ENCODE results near the gene PANK3.
"Not testable (repeated sequence)": the region's sequence is repeated elsewhere in the genome, so short reads cannot be mapped to it uniquely, and the experiment has no call there.

PANK3 gene

DNA sequence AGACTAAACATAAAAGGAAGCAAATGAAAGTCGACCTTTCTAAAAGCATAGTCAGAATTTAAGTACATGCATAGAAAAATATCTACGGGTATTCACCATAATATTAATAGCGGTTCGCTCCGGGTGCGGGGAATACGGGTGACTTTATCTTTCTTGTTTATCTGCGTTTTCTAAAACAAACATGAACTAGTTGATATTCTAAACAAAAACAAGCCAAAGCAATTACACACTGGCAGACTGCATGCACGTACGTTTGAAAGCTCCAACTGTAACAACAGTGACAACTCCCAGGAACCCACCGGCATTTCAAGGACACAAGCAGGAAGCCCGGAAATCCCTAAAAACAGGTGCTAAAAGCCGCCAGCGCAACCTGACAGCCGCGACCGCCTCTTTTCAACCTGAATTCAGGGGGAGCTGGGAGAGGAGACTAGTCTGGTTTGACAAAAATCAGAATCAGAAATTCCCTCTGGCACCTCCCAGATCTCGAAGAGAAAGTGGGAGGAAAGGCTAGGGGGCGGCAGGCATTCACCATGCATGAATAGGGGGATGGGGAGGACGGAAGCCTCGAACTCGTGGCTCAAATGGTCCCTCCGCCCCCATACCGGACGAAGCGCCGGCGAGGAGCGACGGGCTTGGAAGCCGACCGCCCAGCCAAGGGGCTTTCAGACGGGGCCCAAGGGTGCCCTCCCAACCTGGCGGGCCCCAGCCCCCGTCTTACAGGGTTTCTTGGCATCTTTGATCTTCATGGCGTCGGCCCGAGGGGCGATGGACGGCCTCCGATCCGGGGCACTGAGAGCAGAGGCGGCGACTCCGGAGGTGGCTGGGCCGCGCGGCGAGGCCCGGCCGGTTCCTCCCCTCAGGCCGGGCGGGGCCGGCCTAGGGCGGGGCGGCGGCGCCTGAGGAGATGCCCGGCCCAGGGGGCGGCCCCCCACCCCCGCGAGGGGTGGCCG, at the start of gene PANK3:
TSS of gene PANK3 (minus strand) at position 831 of the 950 bp plus-strand sequence. CDS start at position 746, 85 bp downstream.
- peak; percentile 96 for DNase-seq (ENCODE audit: low spot score)

DNA sequence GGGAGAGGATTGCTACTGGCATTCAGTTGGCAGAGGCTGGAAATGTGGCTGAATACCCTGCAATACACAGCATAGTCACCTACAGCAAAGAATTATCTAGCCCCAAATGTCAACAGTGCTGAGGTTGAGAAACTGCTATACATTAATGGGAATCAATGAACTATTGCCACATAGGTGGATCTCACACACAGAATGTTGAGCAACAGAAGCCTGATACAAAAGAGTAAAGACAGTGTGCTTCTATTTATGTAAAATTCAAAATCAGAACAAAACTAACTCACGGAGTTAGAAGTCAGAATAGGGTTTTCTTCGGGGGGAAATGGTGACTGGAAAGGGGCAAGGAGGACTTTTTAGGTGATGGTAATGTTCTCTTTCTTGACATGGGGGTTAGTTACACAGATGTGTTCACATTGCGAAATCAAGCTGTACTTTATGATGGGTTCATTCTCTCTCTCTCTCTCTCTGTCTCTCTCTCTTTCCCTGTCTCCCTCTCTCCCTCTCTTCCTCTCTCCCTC, 45.7 kb upstream of the PANK3 start:
- DNase-seq (ENCODE audit: low spot score) = no peak

DNA sequence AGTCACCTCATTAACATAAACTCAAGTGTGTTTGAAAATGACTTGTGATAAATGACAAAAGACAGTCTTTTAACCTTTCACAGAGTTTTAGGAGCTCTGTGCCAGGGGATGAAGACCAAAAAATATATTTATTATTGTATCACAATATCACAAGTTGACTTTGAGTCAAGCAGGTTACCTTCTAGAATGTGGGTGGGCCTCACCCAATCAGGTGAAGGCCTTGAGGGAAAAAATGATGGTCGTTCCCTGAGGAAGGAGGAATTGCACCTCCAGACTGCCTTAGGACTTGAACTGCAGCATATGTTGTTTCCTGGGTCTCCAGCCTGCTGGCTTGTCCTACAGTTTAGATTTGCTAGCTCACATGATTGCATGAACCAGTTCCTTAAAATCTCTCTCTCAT, 41.6 kb upstream of the PANK3 start:
- no peak for DNase-seq (ENCODE audit: low spot score)

DNA sequence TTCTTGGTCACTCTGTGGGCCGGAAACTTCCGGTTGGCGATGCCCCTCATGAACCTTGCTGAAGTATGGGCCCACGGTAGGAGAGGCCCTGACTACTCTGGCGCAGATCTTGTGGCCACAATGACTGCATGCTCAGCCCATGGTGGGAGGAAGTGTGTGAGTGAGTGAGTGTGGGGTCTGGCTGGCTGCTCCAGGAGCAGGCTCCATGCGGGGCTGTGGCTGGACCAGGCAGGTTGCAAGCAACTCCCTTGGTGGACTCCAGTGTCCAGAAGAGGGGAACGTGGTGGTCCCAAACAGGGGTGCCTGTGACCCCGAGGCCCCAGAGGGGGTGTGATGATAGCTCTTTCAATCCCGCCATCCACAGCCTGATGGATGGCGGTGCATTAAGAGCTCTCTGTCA, 35.5 kb upstream of the PANK3 start:
- no peak for DNase-seq (ENCODE audit: low spot score)

DNA sequence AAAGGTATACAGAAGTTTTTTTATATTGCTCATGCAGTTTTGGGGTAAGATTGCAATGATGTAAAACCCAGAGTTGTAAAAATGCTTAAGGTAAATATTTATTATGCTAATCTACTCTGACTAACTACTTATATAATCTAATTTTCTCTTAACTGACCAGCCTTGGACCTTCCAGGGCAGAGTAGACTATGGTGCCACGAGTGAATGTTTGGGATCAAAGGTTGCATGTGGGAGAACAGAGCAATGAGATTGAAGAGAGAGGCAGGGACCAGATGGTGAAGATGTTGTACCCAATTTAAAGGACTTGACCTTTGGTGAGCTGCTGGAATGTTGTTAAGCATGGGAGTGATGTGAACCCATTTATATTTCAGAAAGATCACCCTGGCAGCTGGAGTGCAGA, 34.8 kb upstream of the PANK3 start:
- no peak for DNase-seq (ENCODE audit: low spot score)

DNA sequence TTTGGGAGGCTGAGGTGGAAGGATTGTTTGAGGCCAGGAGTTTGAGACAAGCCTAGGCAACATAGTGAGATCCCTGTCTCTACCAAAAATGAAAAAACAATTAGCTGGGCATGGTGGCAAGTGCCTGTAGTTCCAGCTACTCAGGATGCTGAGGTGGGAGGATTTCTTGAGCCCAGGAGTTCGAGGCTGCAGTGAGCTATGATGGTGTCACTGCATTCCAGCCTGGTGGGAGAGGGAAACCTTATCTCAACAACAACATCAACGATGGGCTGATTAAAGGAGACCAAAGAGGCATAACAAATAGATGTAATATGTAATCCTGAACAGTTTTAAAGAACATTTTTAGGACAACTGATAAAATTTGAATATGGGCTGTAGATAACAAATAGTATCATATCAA, 34.2 kb upstream of the PANK3 start:
- DNase-seq (ENCODE audit: low spot score) = no peak

DNA sequence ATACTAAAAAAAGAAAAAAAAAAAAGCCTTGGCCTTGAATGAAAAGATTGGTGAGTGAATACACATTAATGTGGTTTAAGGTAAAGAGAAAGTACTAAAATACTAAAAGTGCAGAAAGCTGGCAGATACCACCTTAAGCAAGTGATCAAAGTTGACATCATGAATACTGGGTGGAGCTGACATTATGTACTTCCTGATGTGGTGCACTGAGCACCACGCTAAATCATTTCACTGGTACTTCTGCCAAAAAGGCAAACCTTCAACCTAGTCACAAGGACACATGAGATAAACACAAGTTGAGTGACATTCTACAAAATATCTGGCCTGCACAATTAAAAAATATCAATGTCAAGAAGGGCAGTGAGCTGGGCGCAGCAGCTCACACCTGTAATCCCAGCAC, 33.8 kb upstream of the PANK3 start:
- DNase-seq (ENCODE audit: low spot score) = no peak

DNA sequence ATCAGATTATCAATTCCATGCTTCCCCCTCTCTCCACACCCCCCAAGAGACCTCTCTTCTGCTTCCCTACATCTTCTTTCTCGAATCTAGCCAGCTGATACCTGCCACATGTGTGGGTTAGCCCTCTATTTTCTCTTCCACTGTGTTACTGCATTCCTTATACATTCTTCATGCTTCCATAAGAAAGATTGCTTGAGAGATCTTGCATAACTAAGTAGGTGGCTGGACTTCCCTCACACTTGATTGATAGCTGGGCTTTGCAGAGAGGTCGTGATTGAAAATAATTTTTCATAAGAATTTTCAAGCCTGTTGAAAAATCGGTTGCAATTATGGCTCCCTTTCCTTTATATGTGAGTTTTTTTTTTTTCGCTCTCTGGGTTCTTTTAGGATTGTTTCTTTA, 33.0 kb upstream of the PANK3 start:
- DNase-seq (ENCODE audit: low spot score) = peak; percentile 19

DNA sequence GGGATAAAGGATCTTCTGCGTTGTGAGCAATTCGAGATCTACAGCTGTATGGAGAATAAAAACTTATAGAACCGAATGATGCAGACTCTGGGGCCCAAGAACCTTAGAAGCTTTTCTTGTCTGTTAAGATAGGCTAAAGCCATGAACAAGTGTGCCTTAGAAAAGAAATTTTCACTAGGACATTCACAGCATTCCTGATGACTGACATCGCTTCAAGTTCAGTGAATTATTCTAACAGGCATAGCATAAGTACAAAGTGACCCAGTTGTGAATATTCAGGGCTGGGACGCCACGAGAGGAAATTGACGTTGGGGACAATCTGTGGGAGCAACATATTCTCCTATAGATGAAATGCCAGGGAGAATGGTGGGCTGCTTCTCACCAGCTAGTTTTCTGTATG, 32.0 kb upstream of the PANK3 start:
- no peak for DNase-seq (ENCODE audit: low spot score)

DNA sequence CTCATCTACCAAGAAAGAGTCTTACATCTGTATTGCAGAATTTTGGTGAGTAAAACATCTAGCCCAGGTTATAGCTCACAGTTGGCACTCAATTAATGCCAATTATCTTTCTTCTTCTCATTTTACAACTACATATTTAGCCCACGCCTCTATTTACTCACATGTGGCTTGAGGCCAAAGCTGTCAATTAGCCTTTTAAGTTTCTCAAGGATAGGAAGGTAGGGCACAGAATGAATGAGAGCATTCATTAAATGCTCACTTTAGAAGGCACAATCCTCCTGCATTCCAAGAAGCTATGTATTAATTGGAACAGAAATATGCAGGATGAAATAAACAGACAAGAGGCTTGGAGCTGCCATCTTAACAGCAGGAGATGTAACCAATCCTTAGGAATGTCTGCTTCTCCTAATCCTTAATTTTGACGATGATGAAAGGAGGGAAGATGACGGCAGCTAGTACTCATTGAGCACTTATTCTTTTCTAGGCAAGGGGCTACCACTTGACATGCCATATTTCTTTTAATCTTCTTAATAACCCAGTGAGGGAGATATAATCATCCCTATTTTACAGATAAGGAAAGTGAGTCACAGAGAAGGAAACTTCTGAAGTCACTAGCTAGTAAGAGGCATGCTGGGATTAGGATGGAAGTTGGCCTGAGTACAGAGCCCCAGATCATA, 30.8 kb upstream of the PANK3 start:
- no peak for DNase-seq (ENCODE audit: low spot score)

DNA sequence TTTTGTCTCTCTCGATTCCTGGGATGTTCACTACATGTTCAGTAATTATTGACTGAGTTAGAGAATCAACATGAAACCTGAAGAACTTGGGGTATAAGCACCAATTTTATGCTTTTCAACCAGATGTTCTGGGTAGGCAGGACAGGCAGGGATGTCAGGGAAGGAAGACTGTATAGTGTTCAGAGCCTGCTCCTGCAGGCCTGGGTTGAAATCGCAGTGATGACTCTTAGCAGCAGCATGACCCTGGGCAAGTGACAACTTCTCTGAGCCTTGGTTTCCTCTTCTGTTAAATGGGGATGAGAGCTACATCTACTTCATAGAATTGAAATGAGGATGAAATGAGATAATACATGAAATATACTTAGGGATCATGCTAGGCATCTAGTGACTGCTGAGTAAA, 29.7 kb upstream of the PANK3 start:
- DNase-seq (ENCODE audit: low spot score) = no peak

DNA sequence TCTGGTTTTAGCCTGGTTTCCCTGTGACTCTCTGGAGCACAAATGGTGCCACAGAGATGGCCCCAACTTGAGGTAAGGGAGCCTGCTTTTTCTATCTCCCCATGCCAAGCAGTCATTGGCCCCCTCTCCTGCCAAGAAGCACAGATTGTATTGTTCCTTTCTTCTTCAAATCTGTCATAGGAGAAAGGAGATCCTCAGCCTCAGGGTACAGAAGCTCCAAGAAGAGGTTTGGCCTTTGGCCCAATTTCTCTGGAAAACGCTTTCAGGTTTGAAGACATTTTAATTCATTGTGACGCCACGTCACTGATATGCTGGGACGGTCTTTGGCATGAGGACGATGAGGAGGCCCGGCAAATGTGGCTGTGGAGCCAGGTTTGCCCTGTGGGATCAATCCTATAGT, 29.2 kb upstream of the PANK3 start:
- DNase-seq (ENCODE audit: low spot score) = no peak

DNA sequence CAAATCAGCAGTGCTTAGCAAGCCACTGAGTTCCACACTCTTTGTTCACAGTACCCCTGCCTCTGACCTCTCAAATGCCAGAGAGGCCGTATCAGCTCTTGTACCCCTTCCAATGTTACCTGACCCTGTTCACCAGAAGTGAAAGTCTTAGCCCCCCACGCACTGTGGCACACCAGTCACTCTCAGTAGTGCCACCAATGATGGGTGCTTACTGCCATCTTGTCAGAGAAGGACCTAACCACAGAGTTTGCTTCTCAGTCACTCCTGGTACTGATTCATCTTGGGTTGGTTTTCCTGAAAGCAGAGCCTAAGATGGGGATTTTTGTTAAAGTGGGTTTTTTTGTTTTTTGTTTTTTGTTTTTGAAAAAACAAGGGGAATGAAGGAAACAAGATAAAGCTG, 28.8 kb upstream of the PANK3 start:
- no peak for DNase-seq (ENCODE audit: low spot score)

DNA sequence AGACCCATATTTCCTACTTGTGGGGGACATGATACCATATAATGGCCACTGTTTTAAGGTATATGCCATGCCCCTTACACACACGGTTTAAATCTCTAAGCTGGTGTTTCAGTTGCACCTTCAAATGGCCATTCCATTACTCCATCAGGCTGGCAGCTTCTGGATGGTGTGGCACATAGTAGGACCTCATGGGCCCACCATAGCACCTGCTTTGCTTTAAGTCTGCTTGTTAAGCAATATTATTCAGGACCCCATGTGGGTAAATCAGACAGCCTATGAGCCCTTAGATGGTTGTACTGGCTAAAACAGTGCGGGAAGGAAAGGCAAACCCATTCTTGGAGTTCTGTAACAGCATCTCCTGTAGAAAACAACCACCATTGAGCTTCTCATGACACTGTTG, 27.4 kb upstream of the PANK3 start:
- DNase-seq (ENCODE audit: low spot score) = no peak

DNA sequence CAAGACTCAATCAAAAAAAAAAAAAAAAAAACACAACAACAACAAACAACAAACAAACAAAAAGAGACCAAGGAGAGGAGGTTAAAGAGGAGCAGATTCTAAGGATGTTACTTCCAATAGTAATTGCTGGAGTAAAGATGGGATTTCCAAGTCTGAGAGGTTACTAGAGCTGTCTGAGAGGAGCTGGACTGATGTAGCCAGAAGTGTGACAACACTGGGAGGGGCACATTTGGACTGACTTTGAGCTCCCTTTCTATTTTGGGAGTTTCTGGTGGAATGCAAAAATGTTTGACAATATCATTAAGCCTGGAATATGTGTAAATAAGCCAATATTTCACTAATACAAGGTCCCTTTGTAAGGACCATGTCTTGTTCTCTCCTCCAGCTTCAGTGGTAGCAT, 25.3 kb upstream of the PANK3 start:
- no peak for DNase-seq (ENCODE audit: low spot score)

DNA sequence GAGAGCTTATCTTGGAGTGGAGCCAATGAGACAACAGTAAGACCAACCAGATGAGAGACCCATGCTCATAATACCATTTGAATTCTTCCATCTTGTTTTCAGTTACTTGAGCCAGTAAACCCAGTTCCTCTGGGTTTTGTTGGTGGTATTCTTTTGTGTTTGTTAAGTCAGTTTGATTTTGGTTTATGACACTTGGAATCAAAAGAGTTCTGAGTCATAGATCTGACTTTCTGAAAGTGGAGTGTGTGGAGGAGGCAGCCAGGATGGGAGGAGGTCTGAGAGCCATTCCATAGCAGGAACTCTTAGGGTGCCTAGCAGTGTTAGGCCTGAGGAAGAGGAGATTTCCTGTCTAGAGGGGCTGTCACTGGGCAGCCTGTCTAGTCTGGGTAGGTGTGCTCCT, 24.6 kb upstream of the PANK3 start:
- DNase-seq (ENCODE audit: low spot score) = peak; percentile 69

DNA sequence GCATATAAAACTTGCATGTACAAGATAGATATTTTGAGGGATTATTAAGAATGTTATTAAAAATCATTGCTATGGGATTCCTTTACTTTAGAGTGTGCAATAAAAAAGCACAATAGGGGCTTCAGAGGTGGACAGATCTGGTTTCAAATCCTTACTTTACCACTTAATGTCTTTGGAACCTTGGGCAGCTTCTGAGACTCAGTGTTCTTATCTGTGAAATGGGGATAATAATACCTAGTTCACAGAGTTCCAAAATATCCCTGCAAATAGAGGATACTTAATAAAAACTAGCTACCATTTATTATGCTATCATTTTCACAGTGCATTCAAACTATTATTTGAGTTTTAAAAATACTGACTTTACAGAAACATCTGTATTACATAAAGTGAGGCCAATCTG, 23.3 kb upstream of the PANK3 start:
- DNase-seq (ENCODE audit: low spot score) = no peak

DNA sequence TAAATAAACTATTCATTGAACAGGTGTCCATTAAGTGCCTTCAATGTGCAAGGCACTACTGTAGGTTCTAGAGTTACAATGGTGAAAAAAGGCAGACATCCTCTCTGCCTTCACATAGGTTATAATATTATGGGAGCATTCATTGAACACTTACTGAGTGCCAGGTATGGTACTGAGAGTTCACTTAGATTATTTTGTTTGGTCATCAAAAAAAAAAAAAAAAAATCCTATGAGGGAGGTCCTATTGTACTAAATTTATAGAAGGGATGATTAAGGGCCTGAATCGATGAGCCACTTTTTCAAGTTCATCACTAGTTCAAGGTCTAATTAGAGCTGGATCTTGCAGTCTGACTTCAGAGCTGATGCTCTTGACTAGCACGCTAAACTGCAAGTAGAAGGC, 22.8 kb upstream of the PANK3 start:
- no peak for DNase-seq (ENCODE audit: low spot score)

DNA sequence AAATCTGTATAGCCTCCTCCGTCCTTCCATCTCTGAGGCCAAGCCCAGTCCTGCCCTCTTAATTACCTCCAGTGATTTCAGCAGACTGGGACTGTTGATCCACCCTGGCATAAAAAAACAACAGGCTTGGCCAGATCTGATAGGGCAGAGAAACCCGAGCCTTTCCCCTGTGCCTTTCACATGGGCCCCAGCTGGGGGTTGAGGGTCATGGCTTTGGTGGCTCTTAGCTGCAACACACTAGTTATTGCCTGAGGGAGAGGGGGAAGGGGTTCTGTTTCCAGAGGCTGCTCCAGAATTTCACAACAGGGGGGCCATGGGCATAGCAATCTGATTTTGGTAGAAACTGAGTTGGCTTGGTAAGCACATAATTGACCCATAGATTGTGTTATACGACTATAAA, 21.2 kb upstream of the PANK3 start:
- DNase-seq (ENCODE audit: low spot score) = no peak

DNA sequence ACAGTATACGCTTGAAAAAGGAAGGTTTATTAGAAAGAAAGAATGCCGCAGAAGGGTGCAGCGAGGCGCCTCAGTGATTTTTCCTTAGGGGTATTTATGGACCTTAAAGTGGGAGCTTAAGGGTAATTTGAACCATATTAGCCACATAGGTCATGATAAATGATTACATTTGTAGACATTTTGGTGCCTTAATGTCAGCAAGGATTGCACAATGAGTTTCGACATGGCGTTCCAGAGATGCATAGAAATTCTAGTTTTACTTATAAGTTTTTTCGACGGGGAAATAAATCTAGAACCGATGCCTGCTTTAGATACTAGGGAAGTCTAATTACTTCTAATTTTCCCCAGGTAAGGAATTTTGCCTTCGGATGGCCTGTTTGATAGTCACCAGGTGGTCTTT, 20.7 kb upstream of the PANK3 start:
- DNase-seq (ENCODE audit: low spot score) = no peak

DNA sequence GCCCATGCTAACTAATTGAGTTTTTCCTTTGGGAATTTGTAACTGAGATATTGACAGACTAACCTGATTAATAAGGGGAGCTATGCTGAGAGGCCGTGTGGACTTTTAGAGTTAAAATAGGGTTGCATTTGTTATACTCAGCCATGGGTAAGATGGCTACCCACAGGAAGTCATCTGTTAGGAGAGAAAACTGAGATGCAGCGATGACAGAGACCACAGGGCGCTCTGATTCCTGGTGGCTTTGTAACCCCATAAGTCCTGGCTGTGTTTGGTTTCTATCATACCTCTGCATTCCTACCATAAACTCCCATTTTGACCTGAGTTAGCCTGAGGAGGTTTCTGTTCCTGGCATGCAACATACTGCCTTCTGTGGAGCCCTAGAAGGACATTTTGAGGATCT, 19.5 kb upstream of the PANK3 start:
- no peak for DNase-seq (ENCODE audit: low spot score)

DNA sequence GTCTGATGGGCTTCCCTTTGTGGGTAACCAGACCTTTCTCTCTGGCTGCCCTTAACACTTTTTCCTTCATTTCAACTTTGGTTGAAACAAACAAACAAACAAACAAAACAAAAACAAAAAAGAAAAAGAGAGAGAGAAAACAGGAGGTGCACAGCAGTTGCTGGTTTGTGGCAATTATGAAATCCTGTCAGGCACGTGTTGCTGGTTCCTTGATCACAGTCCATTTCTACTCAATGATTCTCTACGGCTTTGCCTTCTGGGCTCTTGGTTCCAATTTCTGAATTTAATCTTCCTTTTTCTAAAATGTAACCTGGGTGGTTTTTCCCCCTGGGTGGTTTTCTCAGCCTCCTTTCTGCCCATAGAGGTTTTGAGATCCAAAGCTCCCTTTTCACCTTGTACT, 17.8 kb upstream of the PANK3 start:
- DNase-seq (ENCODE audit: low spot score) = no peak

DNA sequence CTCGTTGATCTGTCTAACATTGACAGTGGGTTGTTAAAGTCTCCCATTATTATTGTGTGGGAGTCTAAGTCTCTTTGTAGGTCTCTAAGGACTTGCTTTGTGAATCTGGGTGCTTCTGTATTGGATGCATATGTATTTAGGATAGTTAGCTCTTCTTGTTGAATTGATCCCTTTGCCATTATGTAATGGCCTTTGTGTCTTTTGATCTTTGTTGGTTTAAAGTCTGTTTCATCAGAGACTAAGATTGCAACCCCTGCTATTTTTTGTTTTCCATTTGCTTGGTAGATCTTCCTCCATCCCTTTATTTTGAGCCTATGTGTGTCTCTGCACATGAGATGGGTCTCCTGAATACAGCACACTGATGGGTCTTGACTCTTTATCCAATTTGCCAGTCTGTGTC, 17.0 kb upstream of the PANK3 start:
- not testable (repeated sequence) for DNase-seq (ENCODE audit: low spot score)

Measured in GM03348 (cell line).